ENCODE results near the gene MTNR1B. TPM values are rescaled to one million over a fixed set of nuclear protein-coding genes. Genes with fewer than 3 reads are reported as not detected.

The MTNR1B gene
- total RNA-seq, 2 experiments from 2014 or later: not detected

- no peak for DNase-seq
- H3K4me3 ChIP-seq (ENCODE audit: low read length): no peak overlapping the region
- no peak for ATAC-seq (ENCODE audit: poor library complexity)
- H3K9me3 Mint-ChIP-seq: peaks cover 4% of the 10 kb centered on the region
- no peak for TF ChIP-seq CTCF (IDR thresholded peaks at IDR 0.05)
- H3K36me3 ChIP-seq (ENCODE audit: insufficient read depth, low read length): no peaks in the 10 kb centered on the region
- H3K27ac ChIP-seq (ENCODE audit: low read depth in 1 of 2, low read length in 2 of 2): no peak overlapping the region
- peaks cover 58% of the 10 kb centered on the region for H3K27me3 Mint-ChIP-seq
- H3K4me3 Mint-ChIP-seq: no peak overlapping the region
- intact Hi-C loops (cut with DNase I, micrococcal nuclease): no loop called here
- ChIA-PET POLR2A (no interaction called here), CTCF (no interaction called here)
- H3K9me3 ChIP-seq (ENCODE audit: control insufficient read depth in 1 of 2, insufficient read depth in 1 of 2, low read length in 2 of 2): peaks cover 0 to 12% of the 10 kb centered on the region in 2 experiments
- peaks cover 5 to 15% of the 10 kb centered on the region in 2 experiments for H3K27me3 ChIP-seq (ENCODE audit: control insufficient read depth in 1 of 2, insufficient read depth in 2 of 2, low read length in 2 of 2)
- H3K4me1 ChIP-seq (ENCODE audit: insufficient read depth, low read length): no peaks in the 10 kb centered on the region
- H3K36me3 Mint-ChIP-seq (ENCODE audit: low read depth): no peaks in the 10 kb centered on the region
- no peak overlapping the region for H3K27ac Mint-ChIP-seq
- H3K4me1 Mint-ChIP-seq (ENCODE audit: low read depth): no peaks in the 10 kb centered on the region
These were observed 188 bp upstream of the MTNR1B start for GRCh38 chr11:92969293-92969633.

DNA sequence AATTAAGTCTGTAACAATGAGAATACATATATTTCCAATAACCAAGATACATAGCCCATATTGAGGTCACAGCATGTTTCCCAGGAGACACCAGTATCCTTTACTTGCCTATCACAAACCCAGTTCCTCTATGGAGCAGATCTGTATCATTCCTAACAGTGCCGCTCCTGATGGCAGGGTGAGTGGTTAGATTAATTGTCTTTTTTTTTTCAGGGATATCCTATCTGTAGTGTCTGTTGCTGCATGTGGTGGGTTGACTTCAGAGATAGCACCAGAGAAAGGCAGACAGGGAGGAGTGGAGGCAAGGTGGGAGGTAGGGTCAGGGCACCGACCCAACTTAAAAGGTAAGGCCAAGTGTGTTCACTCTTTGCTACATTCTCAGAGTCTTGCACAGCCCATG is 2.8 kb downstream of the MTNR1B start:
- H3K4me3 Mint-ChIP-seq: no peak overlapping the region
- H3K9me3 Mint-ChIP-seq: peaks cover 2% of the 10 kb centered on the region
- Histone ChIP-seq H3K9me3 (ENCODE audit: control insufficient read depth in 1 of 2, insufficient read depth in 1 of 2, low read length in 2 of 2) (peaks cover 0 to 12% of the 10 kb centered on the region in 2 experiments), H3K27me3 (ENCODE audit: control insufficient read depth in 1 of 2, insufficient read depth in 2 of 2, low read length in 2 of 2) (peaks cover 5 to 15% of the 10 kb centered on the region in 2 experiments), H3K36me3 (ENCODE audit: insufficient read depth, low read length) (no peaks in the 10 kb centered on the region), H3K4me3 (ENCODE audit: low read length) (no peak overlapping the region), H3K27ac (ENCODE audit: low read depth in 1 of 2, low read length in 2 of 2) (no peak overlapping the region), H3K4me1 (ENCODE audit: insufficient read depth, low read length) (no peaks in the 10 kb centered on the region)
- CTCF ChIA-PET: no interaction called here
- TF ChIP-seq CTCF (IDR thresholded peaks at IDR 0.05): no peak
- peaks cover 53% of the 10 kb centered on the region for H3K27me3 Mint-ChIP-seq
- H3K4me1 Mint-ChIP-seq (ENCODE audit: low read depth): no peaks in the 10 kb centered on the region
- no peak for ATAC-seq (ENCODE audit: poor library complexity)
- POLR2A ChIA-PET: no interaction called here
- H3K36me3 Mint-ChIP-seq (ENCODE audit: low read depth): no peaks in the 10 kb centered on the region
- H3K27ac Mint-ChIP-seq: no peak overlapping the region
- intact Hi-C loops (cut with DNase I, micrococcal nuclease): no loop called here
- DNase-seq: no peak

GRCh38 chr11:92975285-92975684 is 5.8 kb downstream of the MTNR1B start:
- no peaks in the 10 kb centered on the region for H3K36me3 ChIP-seq (ENCODE audit: insufficient read depth, low read length)
- Mint-ChIP-seq H3K27ac (no peak overlapping the region), H3K9me3 (no peaks in the 10 kb centered on the region), H3K27me3 (peaks cover 50% of the 10 kb centered on the region), H3K4me3 (no peak overlapping the region), H3K36me3 (ENCODE audit: low read depth) (no peaks in the 10 kb centered on the region), H3K4me1 (ENCODE audit: low read depth) (no peaks in the 10 kb centered on the region)
- ChIA-PET POLR2A (no interaction called here), CTCF (no interaction called here)
- ATAC-seq (ENCODE audit: poor library complexity) (no peak), DNase-seq (no peak)
- peaks cover 5 to 7% of the 10 kb centered on the region in 2 experiments for H3K27me3 ChIP-seq (ENCODE audit: control insufficient read depth in 1 of 2, insufficient read depth in 2 of 2, low read length in 2 of 2)
- H3K4me3 ChIP-seq (ENCODE audit: low read length): no peak overlapping the region
- no peak overlapping the region for H3K27ac ChIP-seq (ENCODE audit: low read depth in 1 of 2, low read length in 2 of 2)
- no peaks in the 10 kb centered on the region for H3K4me1 ChIP-seq (ENCODE audit: insufficient read depth, low read length)
- intact Hi-C loops (cut with DNase I, micrococcal nuclease): no loop called here
- H3K9me3 ChIP-seq (ENCODE audit: control insufficient read depth in 1 of 2, insufficient read depth in 1 of 2, low read length in 2 of 2): no peaks in the 10 kb centered on the region
- no peak for TF ChIP-seq CTCF (IDR thresholded peaks at IDR 0.05)

Data from CD4-positive, alpha-beta T cell (primary cell).